OCI-LY3 (cell line): Measurements from ENCODE around the gene KIF6.

ENCODE experiments used
- H2AFZ ChIP-seq: fragments of 200-600, 300-600 bp; shearing (Covaris generic); 2 replicates; pipeline ENCODE4 v1.6.0; 2014; ENCODE audit warnings: antibody characterized with exemption, low read depth, low read length
- H3K27ac ChIP-seq: fragments of 200-600, 300-600 bp; sonication (generic); 2 replicates; pipeline ENCODE4 v1.5.1; 2014; ENCODE audit warnings: mild to moderate bottlenecking, low read length, moderate library complexity, mixed read lengths
- H3K27me3 ChIP-seq: fragments of 200-600, 300-600 bp; sonication (generic); 2 replicates; pipeline ENCODE4 v1.6.1; 2014; ENCODE audit warnings: low read depth, low read length, mixed read lengths
- H3K36me3 ChIP-seq: fragments of 200-600, 300-600 bp; sonication (generic); replicated peaks from 2 replicates; pipeline ENCODE3; 2014; ENCODE audit warnings: low read depth, low read length, mixed read lengths
- H3K4me1 ChIP-seq: fragments of 300-600, 200-600 bp; sonication (generic); 2 replicates; pipeline ENCODE4 v1.6.1; 2014; ENCODE audit warnings: low read length, mixed read lengths
- H3K4me2 ChIP-seq: fragments of 200-600, 300-600 bp; sonication (generic); 2 replicates; pipeline ENCODE4 v1.6.1; 2014; ENCODE audit warnings: low read length, mixed read lengths
- H3K4me3 ChIP-seq: fragments of 300-600, 200-600 bp; sonication (generic); 2 replicates; pipeline ENCODE4 v1.5.1; 2014; ENCODE audit warnings: antibody characterized with exemption, mild to moderate bottlenecking, low read length, moderate library complexity
- H3K79me2 ChIP-seq: fragments of 300-600, 200-600 bp; shearing (Covaris generic); 2 replicates; pipeline ENCODE4 v1.6.1; 2014; ENCODE audit warnings: mild to moderate bottlenecking, low read length, mixed read lengths
- H3K9ac ChIP-seq: fragments of 300-600, 200-600 bp; shearing (Covaris generic); 2 replicates; pipeline ENCODE4 v1.6.0; 2014; ENCODE audit warnings: mild to moderate bottlenecking, low read length, moderate library complexity
- H3K9me3 ChIP-seq: fragments of 200-600, 300-600 bp; shearing (Covaris generic); 2 replicates; pipeline ENCODE4 v1.6.1; 2014; ENCODE audit warnings: low read length, mixed read lengths; ENCODE audit not compliant: insufficient read depth
- H4K20me1 ChIP-seq: fragments of 200-600, 300-600 bp; sonication (generic); 2 replicates; pipeline ENCODE4 v1.6.1; 2016; ENCODE audit warnings: low read length, mixed read lengths; ENCODE audit not compliant: insufficient read depth
- CTCF ChIP-seq: fragments of 200-600, 300-600 bp; sonication (generic); IDR thresholded peaks from 2 replicates; pipeline ENCODE4 v1.5.1; 2014; ENCODE audit warnings: antibody characterized with exemption, low read length, low read depth
- EZH2phosphoT487 ChIP-seq: fragments of 200-600 bp; shearing (Covaris generic); IDR thresholded peaks from 2 replicates; pipeline ENCODE4 v1.6.1; 2018; ENCODE audit warnings: antibody characterized with exemption, mixed run types, low read depth

Gene KIF6

DNA sequence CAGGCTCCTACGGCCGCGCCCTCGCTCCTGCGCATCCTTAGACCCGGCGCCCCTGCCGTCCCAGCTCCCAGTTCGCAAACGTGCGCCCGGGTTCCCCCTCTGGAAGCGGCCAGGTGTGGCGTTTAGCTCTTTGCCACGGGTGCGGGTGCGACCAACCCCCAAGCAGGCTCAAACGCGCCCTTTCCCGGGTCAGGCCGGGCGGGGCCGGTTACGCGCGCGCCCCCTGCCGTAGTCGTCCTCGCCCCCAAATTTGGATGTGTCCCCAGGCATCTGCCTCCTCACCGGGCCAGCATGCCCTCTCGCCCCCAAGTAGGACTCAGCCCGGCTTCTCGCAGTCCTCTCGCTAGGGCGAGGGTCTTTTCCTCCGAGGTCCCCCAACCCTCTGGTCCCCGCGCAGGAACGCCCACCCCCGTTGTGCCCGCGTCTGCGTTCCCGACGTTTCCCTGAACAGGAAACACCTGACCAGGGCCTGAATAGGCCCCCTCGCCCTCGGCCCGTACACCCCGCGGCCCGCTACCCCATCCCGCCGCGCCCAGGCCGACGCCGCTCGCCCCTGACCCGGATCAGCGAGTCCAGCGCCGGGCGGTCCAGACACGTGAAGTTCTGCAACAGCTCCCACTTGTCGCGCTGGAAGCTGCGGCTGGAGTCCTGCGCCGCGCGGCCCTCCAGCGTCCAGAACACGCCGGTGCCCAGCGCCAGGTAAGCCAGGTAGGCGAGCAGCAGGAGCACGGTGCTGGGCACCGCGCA lies 411.5 kb downstream of the KIF6 start:
- Histone ChIP-seq H2AFZ (no peak overlapping the region), H4K20me1 (no peaks in the 10 kb centered on the region), H3K79me2 (no peaks in the 10 kb centered on the region), H3K9ac (no peak overlapping the region), H3K36me3 (no peaks in the 10 kb centered on the region), H3K9me3 (no peaks in the 10 kb centered on the region), H3K27me3 (peaks cover 20% of the 10 kb centered on the region), H3K4me2 (no peak overlapping the region), H3K4me3 (no peak overlapping the region), H3K27ac (no peak overlapping the region), H3K4me1 (peaks cover 10% of the 10 kb centered on the region; the same call in 1 of the 2 replicates)
- TF ChIP-seq CTCF = no peak
- no peak for TF ChIP-seq EZH2phosphoT487

DNA sequence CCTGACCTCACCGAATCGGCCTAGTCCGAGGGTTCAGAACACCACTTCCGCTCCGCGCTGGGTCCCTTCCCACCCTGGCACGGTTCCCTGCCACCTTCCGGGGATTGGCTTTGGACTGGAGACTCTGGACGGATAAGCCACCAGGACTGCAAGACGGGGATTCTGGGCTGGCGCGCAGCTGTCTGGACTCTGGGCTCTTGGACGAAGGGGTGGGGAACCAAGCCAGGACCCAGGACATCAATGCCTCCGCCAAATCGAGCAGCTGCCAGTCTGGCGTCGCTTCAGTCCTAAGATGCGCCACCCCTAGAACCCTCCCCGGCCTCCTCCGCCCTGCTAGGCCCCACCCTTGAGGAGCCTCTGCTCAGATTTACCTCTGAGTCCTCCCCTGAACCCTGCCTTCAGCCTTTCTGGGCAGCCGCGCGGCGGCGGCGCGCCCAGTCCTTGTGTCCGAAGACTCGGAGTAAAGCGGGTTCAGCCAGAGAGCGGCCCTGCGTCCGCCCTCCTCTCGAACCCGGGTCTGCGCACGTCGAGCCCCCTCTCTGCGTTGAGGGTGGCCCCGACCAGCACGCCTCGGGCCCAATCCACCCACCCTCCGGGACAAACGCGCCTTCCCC lies 412.2 kb downstream of the KIF6 start:
- no peak overlapping the region for H3K9ac ChIP-seq
- no peak overlapping the region for H2AFZ ChIP-seq
- H3K79me2 ChIP-seq = no peaks in the 10 kb centered on the region
- no peak overlapping the region for H3K27ac ChIP-seq
- no peaks in the 10 kb centered on the region for H4K20me1 ChIP-seq
- no peaks in the 10 kb centered on the region for H3K9me3 ChIP-seq
- no peak overlapping the region for H3K4me3 ChIP-seq
- no peaks in the 10 kb centered on the region for H3K36me3 ChIP-seq
- H3K4me1 ChIP-seq = peaks cover 10% of the 10 kb centered on the region; the same call in 1 of the 2 replicates
- no peak overlapping the region for H3K4me2 ChIP-seq
- H3K27me3 ChIP-seq = peaks cover 18% of the 10 kb centered on the region; the same call in 1 of the 2 replicates
- TF ChIP-seq EZH2phosphoT487 (no peak), CTCF (no peak)

- TF ChIP-seq CTCF = no peak
- TF ChIP-seq EZH2phosphoT487 = no peak
- H3K79me2 ChIP-seq = no peaks in the 10 kb centered on the region
- H2AFZ ChIP-seq = no peak overlapping the region
- no peak overlapping the region for H3K27ac ChIP-seq
- H3K9ac ChIP-seq = no peak overlapping the region
- H3K36me3 ChIP-seq = no peaks in the 10 kb centered on the region
- no peak overlapping the region for H3K4me3 ChIP-seq
- no peaks in the 10 kb centered on the region for H4K20me1 ChIP-seq
- peaks cover 10% of the 10 kb centered on the region; the same call in 1 of the 2 replicates for H3K4me1 ChIP-seq
- peaks cover 22% of the 10 kb centered on the region; the same call in 1 of the 2 replicates for H3K27me3 ChIP-seq
- H3K9me3 ChIP-seq = no peaks in the 10 kb centered on the region
- no peak overlapping the region for H3K4me2 ChIP-seq
Observed at GRCh38 chr6:39310542-39310941, 414.7 kb downstream of the KIF6 start.

GRCh38 chr6:39309942-39310531 lies 415.2 kb downstream of the KIF6 start:
- TF ChIP-seq EZH2phosphoT487 (no peak), CTCF (peak; percentile 98)
- no peak overlapping the region for H3K4me2 ChIP-seq
- H3K36me3 ChIP-seq = no peaks in the 10 kb centered on the region
- no peaks in the 10 kb centered on the region for H3K79me2 ChIP-seq
- no peaks in the 10 kb centered on the region for H3K9me3 ChIP-seq
- no peak overlapping the region for H2AFZ ChIP-seq
- H3K27ac ChIP-seq = no peak overlapping the region
- H4K20me1 ChIP-seq = no peaks in the 10 kb centered on the region
- no peak overlapping the region for H3K9ac ChIP-seq
- H3K27me3 ChIP-seq = peaks cover 21% of the 10 kb centered on the region; the same call in 1 of the 2 replicates
- peaks cover 10% of the 10 kb centered on the region; the same call in 1 of the 2 replicates for H3K4me1 ChIP-seq
- no peak overlapping the region for H3K4me3 ChIP-seq
